ENCODE measurements around the gene ANKRD13B.

- no peak for TF ChIP-seq GATA2 (IDR thresholded peaks at IDR 0.05; ENCODE audit: low read depth, low read length)
- no peak for TF ChIP-seq GATA3 (IDR thresholded peaks at IDR 0.05; ENCODE audit: low read depth, low read length)
Measured at GRCh38 chr17:29618272-29619065, 25.5 kb downstream of the ANKRD13B start.

Measured in SH-SY5Y (cell line).